HG02938 (cell line): Measurements from ENCODE around the gene IDH3B.
"Not testable (repeated sequence)": the region's sequence is repeated elsewhere in the genome, so short reads cannot be mapped to it uniquely, and the experiment has no call there.

Experiments used
- ATAC-seq: cut with Tn5 transposase; IDR thresholded peaks from one replicate; pipeline ENCODE4 v1.9.1; 2021; ENCODE audit warnings: mild to moderate bottlenecking, moderate library complexity; ENCODE audit not compliant: unreplicated experiment

Gene IDH3B

DNA sequence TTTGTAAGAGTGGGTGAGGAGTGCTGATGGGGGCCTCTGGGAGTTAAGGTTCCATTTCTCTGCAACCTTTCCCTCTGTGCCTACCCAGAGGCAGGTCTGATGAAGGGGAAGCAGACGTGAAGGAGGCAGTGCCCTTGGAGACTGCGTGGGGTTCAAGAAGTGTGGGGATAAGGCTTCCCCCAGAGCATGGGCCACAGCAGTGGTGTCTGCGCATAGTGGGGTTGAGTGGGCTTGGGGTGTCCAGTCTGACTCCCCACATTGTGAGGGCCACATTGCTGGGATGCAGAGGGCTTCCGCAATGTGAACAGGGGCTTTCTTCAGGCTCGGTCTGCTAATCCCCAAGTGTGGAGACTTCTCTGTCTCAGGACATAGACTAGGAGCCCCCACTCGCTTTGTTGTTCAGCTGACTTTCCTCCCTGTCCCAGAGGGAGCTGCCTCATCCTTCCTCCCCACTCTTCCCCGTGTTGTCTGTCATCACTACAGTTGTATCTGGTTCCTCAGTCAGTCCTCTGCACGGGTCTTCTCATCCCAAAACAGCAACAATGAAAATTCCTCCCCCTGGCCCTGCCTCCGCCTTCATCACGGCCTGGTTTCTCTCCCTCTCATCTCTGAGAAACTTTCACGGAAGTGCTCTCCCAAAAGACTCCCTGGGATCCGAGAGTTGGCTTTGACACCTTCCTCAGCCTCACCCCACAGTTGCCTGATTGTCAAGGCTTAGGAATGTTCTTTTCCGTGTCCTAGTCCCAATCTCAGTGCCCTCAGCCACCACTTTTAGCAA, 31.4 kb upstream of the IDH3B start:
- ATAC-seq: no peak

DNA sequence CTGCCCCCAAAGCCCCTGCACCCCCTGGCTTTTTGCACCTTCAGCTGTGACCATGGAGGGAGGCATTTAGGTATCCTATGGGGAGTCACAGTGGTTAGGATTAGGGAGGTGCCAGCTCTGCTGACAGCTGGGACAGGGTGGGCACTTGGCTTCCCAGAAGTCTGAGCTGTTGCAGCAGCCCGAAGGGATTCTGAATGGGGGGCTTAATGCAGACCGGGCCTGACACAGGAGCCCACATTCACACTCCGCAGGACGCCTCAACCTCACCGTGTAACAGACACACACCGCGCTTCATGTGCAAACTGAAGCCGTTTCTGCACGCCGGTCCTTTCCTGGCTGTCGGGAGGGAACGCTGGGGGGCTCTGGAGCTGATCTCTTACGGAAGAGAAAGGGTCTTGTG, 30.5 kb upstream of the IDH3B start:
- no peak for ATAC-seq

DNA sequence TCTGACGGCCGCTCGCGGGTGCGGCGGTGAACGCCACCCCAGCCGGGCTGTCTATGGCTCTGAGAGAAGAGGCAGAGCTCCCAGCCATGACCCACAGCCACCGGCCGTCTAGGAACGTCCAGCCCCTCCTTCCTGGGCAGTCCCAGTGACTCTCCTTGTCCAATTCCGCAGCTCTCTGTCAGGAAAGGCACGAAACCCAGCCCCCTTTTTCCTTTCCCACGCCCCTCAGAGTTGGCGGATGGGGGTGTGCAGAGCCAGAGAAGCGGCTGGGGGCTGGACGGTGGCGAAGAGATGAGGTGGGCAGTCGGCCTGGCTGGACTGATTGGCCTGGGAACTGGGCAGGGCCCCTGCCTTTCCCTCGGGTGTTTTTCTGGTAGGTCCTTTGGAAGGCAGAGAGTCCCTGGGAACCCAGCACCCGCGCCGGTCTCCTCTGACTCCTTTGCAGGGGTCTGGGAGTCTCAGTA, 30.0 kb upstream of the IDH3B start:
- no peak for ATAC-seq

DNA sequence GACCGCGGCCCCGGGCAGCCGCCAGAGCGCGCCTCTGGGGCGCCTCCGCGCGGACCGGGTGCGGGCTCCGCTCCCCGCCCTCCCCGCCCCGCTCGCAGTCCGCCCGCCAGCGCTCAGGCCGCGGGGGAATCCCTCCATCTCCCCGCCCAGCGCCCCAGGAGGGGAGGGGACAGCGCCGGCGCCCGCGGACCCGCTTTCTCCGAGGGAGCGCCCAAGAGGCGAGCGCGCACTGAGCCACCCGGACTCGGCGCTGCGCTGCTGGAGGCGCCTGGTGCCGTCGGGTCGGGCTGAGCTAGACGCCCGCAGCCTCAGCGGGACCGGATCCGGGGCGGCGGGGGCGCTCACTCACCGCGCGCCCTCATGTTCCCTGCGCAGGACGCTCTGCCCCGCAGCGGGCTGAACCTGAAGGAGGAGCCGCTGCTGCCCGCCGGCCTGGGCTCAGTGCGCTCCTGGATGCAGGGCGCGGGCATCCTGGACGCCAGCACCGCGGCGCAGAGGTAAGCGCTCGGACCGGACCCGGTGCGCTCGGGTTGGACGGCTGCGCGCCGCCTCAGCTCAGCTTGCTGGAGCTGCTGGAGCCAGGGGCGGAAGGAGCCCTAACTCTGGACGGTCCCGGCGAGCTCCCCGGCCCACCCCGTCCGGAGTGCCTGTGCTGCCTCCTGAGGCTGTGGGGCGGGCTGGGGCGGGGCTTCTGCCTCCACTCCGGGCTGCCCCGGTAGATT, 29.4 kb upstream of the IDH3B start:
- no peak for ATAC-seq

DNA sequence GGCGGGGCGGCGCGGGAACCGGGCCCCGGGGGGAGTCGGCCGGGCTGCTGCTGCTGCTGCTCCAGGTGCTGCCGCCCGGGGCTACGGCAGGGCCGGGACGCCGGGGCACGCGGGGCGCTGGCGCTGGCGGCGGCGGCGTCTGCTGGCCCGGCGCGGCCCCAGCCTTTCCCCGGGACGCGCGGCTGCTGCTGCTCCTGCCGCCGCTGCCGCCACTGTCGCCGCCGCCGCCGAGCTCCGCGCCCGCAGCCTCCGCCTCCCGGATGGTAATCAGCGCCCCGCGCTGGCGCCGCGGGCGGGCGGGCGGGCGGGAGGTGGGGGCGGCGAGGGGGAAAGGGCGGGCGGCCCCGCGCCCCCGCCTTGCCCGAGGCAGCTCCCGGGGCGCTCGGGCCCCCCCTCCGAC, 28.9 kb upstream of the IDH3B start:
- ATAC-seq: no peak

DNA sequence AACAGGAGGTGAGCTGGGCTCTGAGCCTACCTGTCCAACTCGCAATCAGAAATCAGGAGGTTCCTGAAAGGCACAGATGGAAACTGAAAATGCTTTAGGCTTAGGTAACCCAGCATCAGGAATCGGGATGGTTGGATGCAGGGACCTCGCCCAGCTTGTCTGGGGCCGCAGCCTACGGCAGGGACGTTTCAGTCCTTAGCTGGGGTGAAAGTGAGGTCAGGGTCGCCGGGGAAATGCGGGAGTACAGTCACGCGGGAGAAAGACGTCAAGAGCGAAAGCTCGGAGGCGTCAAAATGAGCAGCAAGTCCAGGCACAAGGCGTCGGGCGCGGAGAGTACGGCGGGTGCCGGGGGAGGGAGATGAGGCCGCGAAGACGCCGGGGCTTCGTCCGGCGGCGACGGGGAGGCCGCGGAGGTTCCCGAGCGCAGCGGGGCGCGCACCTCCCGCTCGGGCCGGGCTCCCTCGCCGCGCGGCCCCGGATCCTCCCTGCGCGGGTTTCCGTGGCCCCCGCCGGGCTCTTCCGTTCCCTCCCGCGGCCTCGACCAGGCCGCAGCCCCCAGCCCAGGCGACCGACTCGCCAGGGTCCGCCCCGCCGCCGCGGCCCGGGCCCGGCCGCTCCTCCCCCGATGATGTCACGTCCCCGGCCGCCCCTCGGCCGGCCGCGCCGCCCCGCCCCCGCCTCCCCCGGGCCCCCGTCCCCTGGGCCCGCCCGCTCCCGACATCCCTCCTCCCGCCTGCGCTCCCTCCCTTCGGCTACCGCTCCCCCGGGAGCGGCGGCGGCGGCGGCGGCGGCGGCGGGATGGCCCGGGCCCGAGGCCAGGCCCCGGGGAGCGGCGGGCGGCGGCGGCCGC, 28.2 kb upstream of the IDH3B start, which contains the start of gene EBF4:
Gene EBF4 (plus strand): TSS at position 745 of the 850 bp plus-strand sequence. CDS start 866 bp downstream, outside the sequence.
- no peak for ATAC-seq

DNA sequence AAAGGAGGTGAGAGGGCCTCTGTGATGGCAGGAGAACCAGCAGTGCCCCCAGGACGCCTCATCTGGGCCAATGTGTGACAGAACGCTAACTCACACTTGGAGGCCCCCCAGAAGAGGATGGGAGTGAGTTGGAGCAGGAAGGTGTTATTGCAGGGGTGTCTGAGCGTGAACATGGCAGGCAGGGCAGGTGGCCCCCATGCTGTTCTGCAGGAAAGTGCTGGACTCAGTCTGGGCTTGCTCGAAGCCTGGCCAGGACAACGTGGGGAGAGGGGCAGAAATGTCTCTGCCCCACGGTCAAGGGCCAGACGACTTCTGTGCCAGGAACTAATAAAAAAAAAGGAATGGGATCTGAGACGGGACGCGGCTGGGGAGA, 27.6 kb upstream of the IDH3B start:
- ATAC-seq: no peak

DNA sequence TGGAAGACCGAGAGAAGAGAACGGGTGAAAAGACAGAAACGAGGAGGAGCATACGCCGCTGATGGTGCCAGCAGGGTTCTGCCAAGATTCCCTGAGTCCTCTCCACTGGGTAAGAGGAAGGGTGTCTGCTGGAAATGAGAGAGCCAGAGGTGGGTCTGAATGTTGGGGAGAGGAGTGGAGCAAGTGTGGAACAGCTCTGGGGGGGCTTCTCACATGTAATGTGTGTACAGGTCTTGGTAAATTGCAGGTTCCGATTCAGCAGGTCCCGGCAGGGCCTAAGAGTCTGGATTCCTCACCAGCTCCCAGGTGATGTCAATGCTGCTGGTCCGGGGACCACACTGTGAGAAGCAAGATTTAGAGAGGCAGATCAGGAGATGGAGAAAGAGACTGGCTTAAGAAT, 27.1 kb upstream of the IDH3B start:
- ATAC-seq: no peak

DNA sequence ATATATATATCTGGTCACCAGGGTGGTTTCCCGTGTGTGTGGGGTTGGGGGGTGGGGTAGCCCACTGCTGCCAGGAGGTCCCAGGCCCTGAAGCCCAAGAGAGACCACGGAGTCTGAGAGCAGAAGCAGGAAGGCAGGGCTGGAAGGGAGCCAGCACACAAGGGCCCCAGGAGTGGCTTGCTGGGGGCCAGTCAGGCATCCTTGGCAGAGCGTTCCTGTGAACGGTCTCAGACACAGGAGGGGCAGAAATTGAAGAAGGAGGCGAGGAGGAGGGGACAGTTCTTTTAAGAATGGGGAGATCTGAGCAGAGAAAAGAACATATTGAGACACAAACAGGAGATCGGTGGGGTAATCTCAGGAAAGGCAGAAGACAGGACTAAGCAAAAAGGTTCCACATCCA, 26.7 kb upstream of the IDH3B start:
- ATAC-seq: no peak

DNA sequence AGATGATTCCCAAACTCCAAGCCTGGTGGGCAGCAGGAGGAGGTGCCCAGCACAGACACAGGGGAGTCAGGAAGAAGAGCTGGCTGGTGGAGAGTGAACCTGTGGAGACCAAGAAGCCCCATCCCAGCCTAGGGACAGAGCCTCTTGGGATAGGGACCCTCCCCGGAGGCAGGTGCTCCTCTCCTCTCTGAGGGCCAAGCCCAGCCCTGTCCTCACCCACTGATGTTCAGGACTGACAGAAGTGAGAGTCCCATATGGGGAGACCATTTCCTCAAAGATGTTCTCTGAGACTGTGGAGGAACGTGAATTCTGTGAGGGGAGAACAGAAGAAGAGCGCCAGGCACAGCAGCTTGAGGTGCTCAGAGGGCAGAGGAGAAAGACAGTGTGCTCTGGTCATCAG, 26.2 kb upstream of the IDH3B start:
- no peak for ATAC-seq

DNA sequence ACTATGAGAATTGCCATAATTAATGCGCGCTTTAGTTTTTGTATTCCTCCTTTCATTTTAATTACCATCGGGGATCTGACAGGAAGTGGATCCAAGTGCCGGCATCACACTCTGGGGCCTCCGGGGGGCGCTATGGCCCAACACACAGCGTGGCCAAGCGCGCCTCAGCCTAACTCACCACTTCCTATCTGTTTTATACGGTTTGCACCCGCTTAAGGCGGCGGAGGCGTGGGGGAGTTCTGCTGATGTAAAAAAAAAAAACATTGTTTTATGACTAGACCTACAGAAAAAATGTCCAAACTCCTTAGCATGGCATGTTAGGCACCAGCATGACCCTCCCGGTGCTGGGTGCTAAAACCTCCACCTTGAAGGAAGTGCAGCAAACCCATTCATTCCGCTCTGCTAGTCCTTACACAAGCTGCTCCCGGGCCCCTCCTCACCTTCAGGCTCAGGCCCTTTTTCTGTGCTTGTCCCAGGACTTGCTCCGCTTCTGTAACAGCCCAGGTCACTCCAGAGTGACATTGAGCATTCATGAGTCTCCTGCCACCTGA, 24.1 kb upstream of the IDH3B start:
- ATAC-seq: no peak

DNA sequence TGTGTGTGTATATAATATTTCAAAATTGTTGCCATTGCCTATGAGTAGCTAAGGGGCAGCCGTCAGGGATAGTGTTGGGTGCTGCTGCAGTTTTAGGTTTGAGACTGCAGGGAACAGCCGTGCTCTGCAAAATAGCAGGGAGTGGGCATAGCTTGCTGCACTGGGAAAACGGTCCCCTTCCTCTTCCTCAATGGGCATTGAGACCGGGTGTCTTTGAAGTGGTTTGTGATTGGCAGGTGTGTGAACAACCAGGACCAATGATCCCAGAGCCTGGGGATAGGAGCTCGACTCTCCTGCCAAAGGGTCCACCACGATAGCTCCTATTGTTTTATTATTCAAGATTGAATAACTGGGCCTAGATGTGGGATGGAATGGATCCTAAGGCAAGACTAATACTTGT, 23.5 kb upstream of the IDH3B start:
- no peak for ATAC-seq

DNA sequence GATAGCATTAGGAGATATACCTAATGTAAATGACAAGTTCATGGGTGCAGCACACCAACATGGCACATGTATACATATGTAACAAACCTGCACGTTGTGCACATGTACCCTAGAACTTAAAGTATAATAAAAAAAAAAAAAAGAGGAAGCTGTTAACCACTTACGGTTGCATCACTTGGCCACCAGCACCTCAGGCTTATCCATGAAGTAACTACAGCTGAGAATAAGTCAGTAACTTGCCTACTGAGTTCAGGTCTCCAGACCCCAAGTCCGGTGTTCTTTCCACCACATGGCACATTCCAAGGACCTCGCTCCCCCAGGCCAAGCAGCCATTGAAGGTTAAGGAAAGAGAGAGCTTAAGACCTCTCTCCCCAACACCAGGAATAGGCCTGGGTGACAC, 20.8 kb upstream of the IDH3B start:
- not testable (repeated sequence) for ATAC-seq

DNA sequence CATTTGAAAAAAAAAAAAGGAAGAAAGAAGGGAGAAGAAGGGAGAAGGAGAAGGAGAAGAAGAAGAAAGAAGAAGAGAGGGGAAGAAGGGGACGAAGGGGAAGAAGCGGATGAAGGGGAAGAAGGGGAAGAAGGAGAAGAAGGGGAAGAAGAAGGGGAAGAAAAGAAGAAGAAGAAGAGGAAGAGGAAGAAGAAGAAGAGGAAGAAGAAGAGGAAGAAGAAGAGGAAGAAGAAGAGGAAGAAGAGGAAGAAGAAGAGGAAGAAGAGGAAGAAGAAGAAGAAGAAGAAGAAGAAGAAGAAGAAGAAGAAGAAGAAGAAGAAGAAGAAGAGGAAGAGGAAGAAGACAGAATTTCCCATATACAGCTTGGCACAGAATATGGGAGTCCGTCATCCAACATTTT, 18.0 kb upstream of the IDH3B start:
- not testable (repeated sequence) for ATAC-seq

DNA sequence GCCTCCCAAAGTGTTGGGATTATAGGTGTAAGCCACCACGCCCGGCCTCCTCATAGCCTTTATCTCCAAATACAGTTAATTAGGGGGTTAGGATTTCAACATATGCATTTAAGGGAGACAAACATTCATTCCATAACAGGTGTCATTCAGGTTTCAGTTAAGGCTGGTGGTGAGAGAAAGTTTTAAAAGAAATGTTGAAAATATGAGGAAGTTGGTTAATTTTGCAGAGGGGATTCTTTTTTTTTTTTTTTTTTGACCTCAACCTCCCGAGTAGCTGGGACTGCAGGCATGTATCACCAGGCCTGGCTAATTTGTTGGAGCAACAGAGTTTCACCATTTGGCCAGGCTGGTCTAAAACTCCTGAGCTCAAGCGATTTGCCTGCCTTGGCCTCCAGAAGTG, 16.0 kb upstream of the IDH3B start:
- ATAC-seq: no peak

DNA sequence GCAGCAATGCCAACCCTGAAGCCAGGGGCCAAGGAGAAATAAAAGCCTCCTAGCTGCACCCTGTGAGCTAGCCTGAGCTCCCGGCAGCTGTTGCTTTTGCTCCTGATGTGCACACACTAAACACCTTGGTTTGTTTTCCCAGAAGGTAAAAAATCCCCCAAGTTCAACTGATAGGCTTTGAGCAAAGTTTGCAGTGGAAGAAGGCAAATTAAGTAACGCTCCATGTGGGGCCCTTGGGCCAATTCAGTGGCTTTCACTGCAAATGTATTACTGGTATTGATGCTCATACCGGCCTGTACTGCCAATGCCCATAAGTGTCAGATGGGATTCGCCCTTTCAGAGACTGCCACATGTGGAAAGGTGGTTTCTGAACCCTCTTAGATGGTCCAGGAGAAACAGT, 9.4 kb upstream of the IDH3B start:
- no peak for ATAC-seq

DNA sequence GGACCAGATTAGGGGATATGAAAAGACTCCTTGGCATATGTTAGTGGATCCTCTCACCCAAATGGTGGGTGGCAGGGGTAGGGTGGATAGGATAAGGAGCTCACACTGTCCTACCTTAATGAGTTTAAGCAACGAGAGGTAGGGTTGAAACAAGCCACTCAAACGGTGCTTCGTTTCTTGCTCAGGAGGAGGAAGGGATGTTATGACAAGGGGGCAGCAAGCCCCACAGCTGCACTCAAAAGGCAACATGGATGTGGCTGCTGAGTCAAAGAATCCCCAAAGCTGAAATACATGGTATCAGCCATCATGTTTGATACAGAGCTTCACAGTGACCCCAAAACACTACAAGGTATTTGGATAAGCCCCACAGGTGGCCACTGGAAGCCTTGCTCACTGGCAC, 8.4 kb upstream of the IDH3B start:
- ATAC-seq: no peak

DNA sequence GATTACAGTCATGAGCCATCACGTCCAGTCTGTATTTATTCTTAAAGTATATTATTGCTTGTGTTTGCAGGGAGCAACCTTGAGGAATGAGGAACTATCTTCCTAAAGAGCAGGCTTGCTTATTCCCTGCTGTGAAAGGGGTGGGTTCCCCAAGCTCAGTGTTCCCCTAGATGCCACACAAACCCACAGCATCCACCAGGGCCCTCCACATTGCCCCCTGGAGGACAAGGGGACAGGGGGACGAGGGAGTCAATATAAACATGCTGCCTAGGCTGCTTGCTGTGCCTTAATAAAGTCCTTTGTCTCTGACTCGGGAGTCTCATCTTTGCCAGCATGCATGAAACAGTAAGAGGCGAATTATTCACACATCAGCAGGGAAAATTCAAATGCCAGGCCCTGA, 8.0 kb upstream of the IDH3B start:
- no peak for ATAC-seq

DNA sequence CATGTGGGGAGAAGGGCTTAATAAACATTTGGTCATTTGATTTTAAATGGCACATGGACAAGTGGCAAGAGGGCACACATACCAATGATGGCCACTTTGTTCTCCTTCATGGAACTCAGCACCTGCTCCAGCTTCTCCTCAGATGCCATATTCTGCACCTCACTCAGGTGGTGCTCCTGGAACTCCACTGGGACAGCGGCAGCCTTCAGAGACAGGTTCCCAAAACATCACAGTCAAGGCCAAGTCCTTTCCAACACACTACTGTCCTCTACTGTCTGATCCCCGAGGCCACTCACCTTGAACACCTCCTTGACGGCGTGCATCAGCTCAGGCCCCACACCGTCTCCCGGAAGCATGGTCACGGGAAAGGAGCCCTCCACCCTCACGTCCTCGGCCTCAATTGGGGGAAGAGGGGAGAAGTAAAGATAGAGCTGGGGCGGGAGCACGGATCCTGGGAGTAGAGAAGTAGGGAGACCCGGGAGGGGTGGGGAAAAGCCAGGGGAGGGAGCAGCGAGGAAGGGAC, 591 bp downstream of the IDH3B start:
- ATAC-seq: no peak

DNA sequence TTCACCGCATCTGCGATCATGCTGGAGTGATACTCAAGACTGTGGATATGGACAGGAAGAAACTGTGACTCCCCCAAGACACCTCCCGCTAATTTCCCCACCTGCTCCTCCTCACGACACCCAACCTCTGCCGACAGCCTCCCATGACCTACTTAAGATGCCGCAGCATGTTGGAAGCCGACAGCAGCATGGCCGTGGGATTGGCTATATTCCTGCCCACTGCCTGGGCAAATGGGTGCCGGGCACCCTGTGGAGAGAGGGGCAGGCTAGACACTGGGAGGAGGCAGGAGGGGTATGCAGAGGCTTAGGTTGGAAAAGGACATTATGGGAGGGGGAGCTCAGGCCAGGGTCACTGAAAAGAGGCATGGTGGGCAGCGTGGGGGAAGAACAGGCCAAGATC, 4.5 kb downstream of the IDH3B start:
- no peak for ATAC-seq
